ENCODE results near the gene XYLT1.

DNA sequence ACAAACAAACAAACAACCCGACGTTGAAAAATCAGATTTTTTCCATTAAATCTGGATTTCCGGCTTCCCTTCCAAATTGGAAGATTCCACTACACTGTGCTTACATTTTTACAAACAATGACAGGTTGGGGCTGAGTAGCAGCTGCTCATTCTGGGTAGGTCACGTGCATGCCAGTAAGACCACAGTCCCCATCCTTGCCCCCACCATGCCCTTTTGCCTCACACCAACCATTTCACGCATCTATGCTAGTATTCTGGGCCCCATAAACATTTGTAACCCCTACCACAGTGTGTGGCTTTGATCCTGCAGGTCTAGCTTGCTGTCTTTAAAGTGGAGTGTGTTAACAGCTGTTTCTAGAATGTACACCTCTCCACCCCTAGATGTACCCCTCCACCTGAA, 366.1 kb downstream of the XYLT1 start:
- TF ChIP-seq, protein P1, sequence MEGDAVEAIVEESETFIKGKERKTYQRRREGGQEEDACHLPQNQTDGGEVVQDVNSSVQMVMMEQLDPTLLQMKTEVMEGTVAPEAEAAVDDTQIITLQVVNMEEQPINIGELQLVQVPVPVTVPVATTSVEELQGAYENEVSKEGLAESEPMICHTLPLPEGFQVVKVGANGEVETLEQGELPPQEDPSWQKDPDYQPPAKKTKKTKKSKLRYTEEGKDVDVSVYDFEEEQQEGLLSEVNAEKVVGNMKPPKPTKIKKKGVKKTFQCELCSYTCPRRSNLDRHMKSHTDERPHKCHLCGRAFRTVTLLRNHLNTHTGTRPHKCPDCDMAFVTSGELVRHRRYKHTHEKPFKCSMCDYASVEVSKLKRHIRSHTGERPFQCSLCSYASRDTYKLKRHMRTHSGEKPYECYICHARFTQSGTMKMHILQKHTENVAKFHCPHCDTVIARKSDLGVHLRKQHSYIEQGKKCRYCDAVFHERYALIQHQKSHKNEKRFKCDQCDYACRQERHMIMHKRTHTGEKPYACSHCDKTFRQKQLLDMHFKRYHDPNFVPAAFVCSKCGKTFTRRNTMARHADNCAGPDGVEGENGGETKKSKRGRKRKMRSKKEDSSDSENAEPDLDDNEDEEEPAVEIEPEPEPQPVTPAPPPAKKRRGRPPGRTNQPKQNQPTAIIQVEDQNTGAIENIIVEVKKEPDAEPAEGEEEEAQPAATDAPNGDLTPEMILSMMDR (IDR thresholded peaks at IDR 0.05) = no peak
- no peak for TF ChIP-seq POLR2A (IDR thresholded peaks at IDR 0.05)

Data from thyroid gland (tissue), 4 donors.